Loucy (cell line): ENCODE measurements around the gene ZFP91.

Source experiments
- H2AFZ ChIP-seq: fragments of 200-600 bp; sonication (generic); 2 replicates; pipeline ENCODE4 v1.6.0; 2016; ENCODE audit warnings: antibody characterized with exemption, mild to moderate bottlenecking, low read length, moderate library complexity
- H3F3A ChIP-seq: fragments of 200-600 bp; 2 replicates; pipeline ENCODE4 v1.6.0; 2016; ENCODE audit warnings: antibody characterized with exemption, low read depth, mild to moderate bottlenecking
- H3K27me3 ChIP-seq: fragments of 200-600 bp; sonication (generic); 2 replicates; pipeline ENCODE4 v1.6.1; 2014; ENCODE audit warnings: low read length, mild to moderate bottlenecking; ENCODE audit not compliant: insufficient read depth, poor library complexity, severe bottlenecking
- H3K36me3 ChIP-seq: fragments of 200-600 bp; sonication (generic); 2 replicates; pipeline ENCODE4 v1.6.1; 2016; ENCODE audit warnings: low read length; ENCODE audit not compliant: insufficient read depth
- H3K4me1 ChIP-seq: fragments of 200-600 bp; sonication (generic); 2 replicates; pipeline ENCODE4 v1.5.1; 2014; ENCODE audit warnings: low read length, mild to moderate bottlenecking; ENCODE audit not compliant: insufficient read depth, poor library complexity, severe bottlenecking
- H3K4me2 ChIP-seq: fragments of 200-600 bp; sonication (generic); 2 replicates; pipeline ENCODE4 v1.6.0; 2014; ENCODE audit warnings: antibody characterized with exemption, low read length, low read depth, mild to moderate bottlenecking; ENCODE audit not compliant: poor library complexity, severe bottlenecking
- H3K4me3 ChIP-seq: fragments of 200-600 bp; sonication (generic); 2 replicates; pipeline ENCODE4 v1.5.1; 2014; ENCODE audit warnings: low read length, mild to moderate bottlenecking, mixed read lengths; ENCODE audit not compliant: poor library complexity, severe bottlenecking
- H3K79me2 ChIP-seq: fragments of 200-600 bp; sonication (generic); 2 replicates; pipeline ENCODE4 v1.6.1; 2014; ENCODE audit warnings: low read length; ENCODE audit not compliant: insufficient read depth
- H3K9ac ChIP-seq: fragments of 200-600 bp; sonication (generic); 2 replicates; pipeline ENCODE4 v1.6.0; 2014; ENCODE audit warnings: mild to moderate bottlenecking, low read depth, low read length, moderate library complexity; ENCODE audit not compliant: poor library complexity, severe bottlenecking
- H3K9me2 ChIP-seq: fragments of 200-600 bp; sonication (generic); replicated peaks from 2 replicates; pipeline ENCODE4 v1.6.1; 2016; ENCODE audit warnings: low read depth, low read length, mixed read lengths
- H3K9me3 ChIP-seq: fragments of 200-600 bp; sonication (generic); 2 replicates; pipeline ENCODE4 v1.6.1; 2014; ENCODE audit warnings: mild to moderate bottlenecking, antibody characterized with exemption, low read length, low read depth; ENCODE audit not compliant: insufficient read depth
- H4K20me1 ChIP-seq: fragments of 200-600 bp; sonication (generic); 2 replicates; pipeline ENCODE4 v1.6.0; 2014; ENCODE audit warnings: antibody characterized with exemption, low read length, mild to moderate bottlenecking; ENCODE audit not compliant: insufficient read depth, poor library complexity, severe bottlenecking
- CTCF ChIP-seq: fragments of 200-600 bp; sonication (generic); conservative IDR thresholded peaks from 2 replicates; pipeline ENCODE4 v1.5.1; 2014; ENCODE audit warnings: mild to moderate bottlenecking, antibody characterized with exemption, low read length
- EZH2phosphoT487 ChIP-seq: fragments of 200-600 bp; IDR thresholded peaks from 2 replicates; pipeline ENCODE4 v1.6.1; 2018; ENCODE audit warnings: antibody characterized with exemption, mild to moderate bottlenecking, moderate library complexity, borderline replicate concordance

The ZFP91 gene

GRCh38 chr11:58641341-58641740, 62.5 kb downstream of the ZFP91 start:
- H3K9me3 ChIP-seq: no peaks in the 10 kb centered on the region; the same call in 1 of the 2 replicates

GRCh38 chr11:58641803-58642581, 63.1 kb downstream of the ZFP91 start:
- Histone ChIP-seq H3K9ac (no peak overlapping the region), H3K36me3 (no peaks in the 10 kb centered on the region), H3K4me2 (no peak overlapping the region), H3K9me2 (no peaks in the 10 kb centered on the region), H2AFZ (no peak overlapping the region), H3K9me3 (no peaks in the 10 kb centered on the region; the same call in 1 of the 2 replicates), H3K79me2 (no peaks in the 10 kb centered on the region), H3F3A (no peaks in the 10 kb centered on the region), H3K4me1 (peaks cover 17% of the 10 kb centered on the region), H4K20me1 (no peaks in the 10 kb centered on the region), H3K4me3 (no peak overlapping the region), H3K27me3 (no peaks in the 10 kb centered on the region)
- TF ChIP-seq EZH2phosphoT487: no peak
- no peak for TF ChIP-seq CTCF

More at GRCh38 chr11:58641341-58641740, 62.5 kb downstream of the ZFP91 start:
- Histone ChIP-seq H3K4me2 (no peak overlapping the region), H3K9ac (no peak overlapping the region), H3K27me3 (no peaks in the 10 kb centered on the region), H3K4me1 (peaks cover 14% of the 10 kb centered on the region), H4K20me1 (no peaks in the 10 kb centered on the region), H2AFZ (no peak overlapping the region), H3K79me2 (no peaks in the 10 kb centered on the region), H3K36me3 (no peaks in the 10 kb centered on the region), H3F3A (no peaks in the 10 kb centered on the region), H3K4me3 (no peak overlapping the region), H3K9me2 (no peaks in the 10 kb centered on the region)
- no peak for TF ChIP-seq EZH2phosphoT487
- no peak for TF ChIP-seq CTCF

GRCh38 chr11:58645854-58646253, 67.0 kb downstream of the ZFP91 start:
- Histone ChIP-seq H4K20me1 (no peaks in the 10 kb centered on the region), H3K4me3 (no peak overlapping the region), H3K4me1 (peaks cover 9% of the 10 kb centered on the region), H3F3A (no peaks in the 10 kb centered on the region), H3K27me3 (no peaks in the 10 kb centered on the region), H3K9me2 (no peaks in the 10 kb centered on the region), H2AFZ (no peak overlapping the region), H3K4me2 (no peak overlapping the region), H3K9ac (no peak overlapping the region), H3K9me3 (no peaks in the 10 kb centered on the region; the same call in 1 of the 2 replicates), H3K36me3 (no peaks in the 10 kb centered on the region), H3K79me2 (no peaks in the 10 kb centered on the region)
- TF ChIP-seq CTCF (no peak), EZH2phosphoT487 (no peak)
